Uterus (tissue), 4 donors: ENCODE data around the gene EPHX1. TPM values are rescaled to one million over a fixed set of nuclear protein-coding genes. Genes with fewer than 3 reads are reported as not detected.

Source experiments
- DNase-seq, 2 donors: peaks; one replicate each; pipeline ENCODE4 v3.0.0-alpha.2; 2019 to 2020
- H3K27ac ChIP-seq, 2 donors: fragments of 200-600 bp; sonication (generic); 1 replicate in 1 of 2; 2 replicates in 1 of 2; pipeline ENCODE4 v1.5.1; 2016 to 2018
- H3K27me3 ChIP-seq, 2 donors: fragments of 200-600 bp; sonication (generic); one replicate each; pipeline ENCODE4 v1.5.1; 2018 to 2019; ENCODE audit warnings: control low read depth in 1 of 2
- H3K36me3 ChIP-seq, 2 donors: fragments of 200-600 bp; sonication (generic); one replicate each; pipeline ENCODE4 v1.5.1; 2019; ENCODE audit warnings: control low read depth in 1 of 2
- H3K4me1 ChIP-seq, 2 donors: fragments of 200-600 bp; sonication (generic); one replicate each; pipeline ENCODE4 v1.5.1; 2018 to 2019; ENCODE audit warnings: control low read depth in 1 of 2
- H3K4me3 ChIP-seq, 2 donors: fragments of 200-600 bp; sonication (generic); 1 replicate in 1 of 2; 2 replicates in 1 of 2; pipeline ENCODE4 v1.5.1; 2018 to 2019; ENCODE audit warnings: mild to moderate bottlenecking in 1 of 2
- H3K9me3 ChIP-seq, 2 donors: fragments of 200-600 bp; sonication (generic); one replicate each; pipeline ENCODE4 v1.5.1; 2019; ENCODE audit warnings: control low read depth in 1 of 2
- CTCF ChIP-seq, 4 experiments: fragments of 200-600 bp in 2 of 4; fragments of 450-650 bp in 2 of 4; sonication (generic) in 2 of 4; IDR thresholded peaks; one replicate each; pipeline ENCODE4 v1.5.1; 2016 to 2019; ENCODE audit warnings: antibody characterized with exemption in 4 of 4, mild to moderate bottlenecking in 2 of 4, moderate library complexity in 1 of 4
- POLR2A ChIP-seq, 2 donors: fragments of 450-650 bp; IDR thresholded peaks; one replicate each; pipeline ENCODE4 v1.6.1; 2016; ENCODE audit warnings: antibody characterized with exemption in 2 of 2, mild to moderate bottlenecking in 1 of 2, moderate library complexity in 1 of 2
- intact Hi-C: fragments of 100-400 bp; cut with DNase I; formaldehyde crosslinking; loops from one replicate; pipeline ENCODE4 v1.15.1; 2023; ENCODE audit warnings: low total_unique reads
- total RNA-seq, 4 donors: library from RNA; depleted of rRNA in 3 of 4; stranded (reverse); fragments of >200 nt in 3 of 4; gene quantifications; one replicate each; pipeline versions ENCODE4 v1.1.0 to v1.2.4, GENCODE V29; 2014 to 2023
- donor health status: DM: yes; HTN: yes; CAD: no.

Gene EPHX1
- total RNA-seq, 4 donors from 2014 or later = 51.2 to 156 (median 55.3) TPM

- intact Hi-C loops = no loop called here
- H3K4me1 ChIP-seq = peaks cover 6 to 25% of the 10 kb centered on the region in 2 donors
- no peaks in the 10 kb centered on the region for H3K36me3 ChIP-seq
- H3K9me3 ChIP-seq = no peaks in the 10 kb centered on the region
- DNase-seq = no peak
- H3K27me3 ChIP-seq = no peaks in the 10 kb centered on the region
- H3K27ac ChIP-seq = peak overlapping the region; percentile 61 to 68
- TF ChIP-seq CTCF (IDR thresholded peaks at IDR 0.05) (no peak), POLR2A (IDR thresholded peaks at IDR 0.05) (no peak)
- no peak overlapping the region for H3K4me3 ChIP-seq
Measured at GRCh38 chr1:225763716-225764548, 46.0 kb upstream of the EPHX1 start.

GRCh38 chr1:225765982-225766674 is 43.8 kb upstream of the EPHX1 start:
- intact Hi-C loops = no loop called here
- no peak overlapping the region for H3K4me3 ChIP-seq
- no peak for DNase-seq
- H3K27ac ChIP-seq = peak overlapping the region; percentile 73 to 82
- no peaks in the 10 kb centered on the region for H3K27me3 ChIP-seq
- no peak for TF ChIP-seq CTCF (IDR thresholded peaks at IDR 0.05)
- no peak for TF ChIP-seq POLR2A (IDR thresholded peaks at IDR 0.05)
- H3K4me1 ChIP-seq = peaks cover 6 to 25% of the 10 kb centered on the region in 2 donors
- H3K36me3 ChIP-seq = no peaks in the 10 kb centered on the region
- H3K9me3 ChIP-seq = no peaks in the 10 kb centered on the region

GRCh38 chr1:225766967-225767633 is 42.8 kb upstream of the EPHX1 start:
- intact Hi-C loops = no loop called here

GRCh38 chr1:225767634-225768540 is 42.0 kb upstream of the EPHX1 start:
- H3K4me3 ChIP-seq = no peak overlapping the region
- peaks cover 6 to 17% of the 10 kb centered on the region in 2 donors for H3K4me1 ChIP-seq
- DNase-seq = peak; percentile 76 to 82
- H3K9me3 ChIP-seq = no peaks in the 10 kb centered on the region
- TF ChIP-seq CTCF (IDR thresholded peaks at IDR 0.05) = no peak
- TF ChIP-seq POLR2A (IDR thresholded peaks at IDR 0.05) = no peak
- intact Hi-C loops = no loop called here
- H3K27ac ChIP-seq = peak overlapping the region; percentile 73 to 82
- H3K36me3 ChIP-seq = no peaks in the 10 kb centered on the region
- H3K27me3 ChIP-seq = no peaks in the 10 kb centered on the region

More at GRCh38 chr1:225766967-225767633, 42.8 kb upstream of the EPHX1 start:
- TF ChIP-seq POLR2A (IDR thresholded peaks at IDR 0.05) = no peak
- no peak for TF ChIP-seq CTCF (IDR thresholded peaks at IDR 0.05)
- Histone ChIP-seq H3K4me3 (no peak overlapping the region), H3K27ac (peak overlapping the region; percentile 73 to 82), H3K27me3 (no peaks in the 10 kb centered on the region), H3K4me1 (peaks cover 6 to 22% of the 10 kb centered on the region in 2 donors), H3K9me3 (no peaks in the 10 kb centered on the region), H3K36me3 (no peaks in the 10 kb centered on the region)
- DNase-seq = peak; percentile 76 to 83
